Germinal center (tissue), 1 donor: ENCODE results near the gene GBP2.
"Not testable (repeated sequence)": the region's sequence is repeated elsewhere in the genome, so short reads cannot be mapped to it uniquely, and the experiment has no call there.

Experiments
- DNase-seq: peaks from one replicate; pipeline ENCODE4 v3.0.0; 2012; ENCODE audit warnings: mixed read lengths, low spot score

The GBP2 gene

DNA sequence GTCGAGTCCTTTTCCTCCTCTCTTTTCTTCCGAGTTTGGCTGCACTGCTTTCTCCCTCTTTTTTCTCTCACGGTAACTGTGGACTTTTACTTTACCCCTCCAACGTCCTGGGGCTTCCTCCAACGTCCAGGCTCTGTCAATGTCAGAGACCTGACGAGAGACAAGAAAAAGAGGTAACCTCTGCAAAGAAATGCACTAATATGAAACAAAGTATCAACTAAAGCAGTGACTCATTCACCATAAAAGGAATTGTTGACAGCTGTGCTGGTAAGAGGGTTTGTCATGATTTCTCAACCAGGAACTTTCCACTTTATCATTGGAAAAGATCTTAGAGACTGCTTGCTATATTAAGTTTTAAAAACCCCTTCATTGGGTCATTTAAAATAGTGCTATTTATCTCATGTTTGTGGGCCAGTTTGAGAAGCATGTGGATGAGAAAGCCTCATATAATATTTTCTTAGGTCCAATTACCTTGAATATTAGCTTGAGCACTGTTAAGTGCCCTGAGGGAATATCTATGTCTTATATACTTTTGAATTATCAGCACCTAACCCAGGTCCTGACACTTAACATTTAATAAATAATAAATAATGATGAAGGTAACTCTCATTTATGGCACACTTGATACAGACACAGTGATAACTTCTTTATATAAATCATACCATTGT lies at the start of gene GBP2:
GBP2 (minus strand) TSS at position 202 of the 668 bp plus-strand sequence. CDS start 4,148 bp downstream, outside the sequence.
- DNase-seq, result no peak

- DNase-seq, result no peak
These were observed 48.6 kb upstream of the GBP2 start for GRCh38 chr1:89174491-89174890.

DNA sequence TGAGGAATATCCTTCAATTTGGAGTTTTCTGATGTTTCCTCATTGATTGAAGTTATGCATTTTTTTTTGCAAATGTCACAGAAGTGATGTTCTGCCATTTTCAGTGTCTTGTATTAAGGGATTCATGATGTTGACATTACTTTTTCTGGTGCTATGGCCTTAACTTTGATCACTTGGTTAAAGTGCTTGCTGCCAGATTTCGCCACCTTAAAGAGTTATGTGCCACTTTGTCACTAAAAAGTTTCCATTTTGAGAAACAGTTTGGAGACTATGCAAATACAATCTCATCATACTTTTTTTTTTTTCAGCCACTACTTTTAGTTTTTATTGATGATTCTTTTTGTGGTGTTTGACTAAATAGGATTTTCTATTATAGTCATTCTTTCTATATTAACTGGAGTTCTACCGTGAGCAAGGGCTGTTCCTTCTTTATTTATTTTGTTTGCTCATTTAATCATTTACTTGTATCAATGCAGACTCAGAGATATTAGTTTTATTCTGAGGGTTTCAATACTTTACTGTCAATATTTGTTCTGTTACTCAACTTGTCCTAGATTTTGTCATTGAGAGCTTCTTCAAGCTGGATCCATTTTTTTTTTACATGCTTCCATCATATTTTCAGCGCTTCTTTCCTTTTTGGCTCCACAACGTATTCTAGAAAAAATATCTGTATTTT lies 46.7 kb upstream of the GBP2 start:
- no peak for DNase-seq

GRCh38 chr1:89171067-89171438 lies 45.1 kb upstream of the GBP2 start:
- DNase-seq, result no peak

GRCh38 chr1:89170170-89171066 lies 44.5 kb upstream of the GBP2 start:
- no peak for DNase-seq

DNA sequence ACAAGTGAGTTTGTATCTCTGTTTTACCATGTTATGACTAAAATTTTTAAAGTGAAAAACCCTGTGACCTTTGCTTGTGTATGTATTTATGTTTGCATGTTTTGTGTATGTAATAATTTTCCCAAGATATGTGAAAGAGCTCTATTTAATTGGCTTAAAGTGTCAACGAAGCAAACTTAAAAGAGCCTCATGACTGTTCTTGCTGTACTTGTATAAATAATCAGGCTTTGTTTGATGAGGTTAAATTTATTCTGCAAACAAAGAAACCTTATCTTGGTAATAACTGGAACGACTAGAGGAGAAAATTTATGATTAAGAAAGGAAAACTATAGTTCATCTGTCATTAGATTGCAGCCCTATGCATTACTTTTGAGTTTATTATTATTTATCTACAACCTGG lies 43.3 kb upstream of the GBP2 start:
- DNase-seq, result no peak

DNA sequence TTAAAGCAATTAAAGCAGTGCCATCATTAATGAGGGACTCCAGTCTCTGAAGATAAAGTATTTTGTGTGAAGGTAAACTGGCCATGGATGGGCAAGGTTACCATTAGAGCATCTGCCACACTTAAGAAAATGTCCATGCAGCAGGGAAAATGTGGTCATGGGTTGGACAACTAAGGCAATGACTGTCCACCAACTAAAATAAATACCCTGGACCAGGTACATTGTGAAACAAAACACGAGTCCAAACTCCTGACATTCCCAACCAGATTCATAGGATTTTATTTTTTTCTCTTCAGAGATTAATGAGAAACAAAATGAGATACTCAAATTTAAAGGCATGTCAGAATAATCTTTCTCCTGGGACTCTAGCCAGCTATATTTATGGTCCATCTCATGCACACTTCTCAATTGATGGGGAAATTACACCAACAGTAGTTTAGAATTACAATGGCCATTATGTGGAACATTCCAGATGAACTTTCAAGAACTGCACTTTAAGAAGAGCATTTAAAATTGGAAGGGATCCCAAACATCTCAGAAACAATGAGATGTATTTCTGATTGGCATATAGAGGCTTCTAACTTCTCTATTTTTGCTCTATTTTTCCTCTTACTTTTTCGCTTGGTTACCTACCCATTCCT lies 41.8 kb upstream of the GBP2 start:
- no peak for DNase-seq

- no peak for DNase-seq
These were observed 40.8 kb upstream of the GBP2 start for GRCh38 chr1:89166705-89167104.

- no peak for DNase-seq
These were observed 39.9 kb upstream of the GBP2 start for GRCh38 chr1:89165811-89166210.

- no peak for DNase-seq
These were observed 25.1 kb upstream of the GBP2 start for GRCh38 chr1:89151047-89151446.

DNA sequence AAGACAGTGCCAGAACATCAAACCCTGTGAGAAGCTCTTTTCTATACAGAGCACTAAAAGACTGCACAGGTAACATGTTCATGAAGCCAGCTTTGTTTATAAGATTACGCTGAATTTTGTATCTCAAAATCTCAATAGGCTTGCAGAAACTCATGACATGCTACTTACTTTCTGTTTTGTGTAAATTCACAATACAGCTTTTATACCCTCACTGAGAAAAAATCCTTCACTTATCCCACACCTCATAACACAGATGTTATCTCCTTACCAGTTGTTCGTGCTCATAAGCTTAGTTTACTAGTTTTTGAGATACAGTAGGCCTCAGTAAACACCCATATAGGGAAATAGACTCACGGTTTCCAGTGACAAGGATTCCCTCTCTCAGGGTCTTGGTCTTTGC lies 24.1 kb upstream of the GBP2 start:
- DNase-seq, result no peak

DNA sequence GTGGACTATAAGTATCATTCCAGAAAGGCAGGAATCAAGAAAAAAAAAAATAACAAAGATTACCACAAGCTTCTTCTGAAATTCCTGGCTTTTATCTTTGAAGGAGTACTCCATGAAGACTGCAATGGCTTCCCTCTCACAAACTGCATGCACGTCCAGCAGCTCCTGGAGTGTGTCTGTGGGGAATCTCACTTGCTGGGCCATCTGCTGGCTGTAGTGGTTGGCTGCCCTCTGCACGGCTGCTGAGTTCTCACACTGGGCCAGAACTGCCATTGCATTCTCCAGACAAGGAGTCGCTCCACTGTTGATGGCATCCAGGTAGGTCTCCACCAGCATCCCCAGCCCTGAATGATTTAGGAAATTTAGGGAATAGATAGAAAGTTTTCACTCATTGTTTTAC lies 23.3 kb upstream of the GBP2 start:
- DNase-seq, result no peak

DNA sequence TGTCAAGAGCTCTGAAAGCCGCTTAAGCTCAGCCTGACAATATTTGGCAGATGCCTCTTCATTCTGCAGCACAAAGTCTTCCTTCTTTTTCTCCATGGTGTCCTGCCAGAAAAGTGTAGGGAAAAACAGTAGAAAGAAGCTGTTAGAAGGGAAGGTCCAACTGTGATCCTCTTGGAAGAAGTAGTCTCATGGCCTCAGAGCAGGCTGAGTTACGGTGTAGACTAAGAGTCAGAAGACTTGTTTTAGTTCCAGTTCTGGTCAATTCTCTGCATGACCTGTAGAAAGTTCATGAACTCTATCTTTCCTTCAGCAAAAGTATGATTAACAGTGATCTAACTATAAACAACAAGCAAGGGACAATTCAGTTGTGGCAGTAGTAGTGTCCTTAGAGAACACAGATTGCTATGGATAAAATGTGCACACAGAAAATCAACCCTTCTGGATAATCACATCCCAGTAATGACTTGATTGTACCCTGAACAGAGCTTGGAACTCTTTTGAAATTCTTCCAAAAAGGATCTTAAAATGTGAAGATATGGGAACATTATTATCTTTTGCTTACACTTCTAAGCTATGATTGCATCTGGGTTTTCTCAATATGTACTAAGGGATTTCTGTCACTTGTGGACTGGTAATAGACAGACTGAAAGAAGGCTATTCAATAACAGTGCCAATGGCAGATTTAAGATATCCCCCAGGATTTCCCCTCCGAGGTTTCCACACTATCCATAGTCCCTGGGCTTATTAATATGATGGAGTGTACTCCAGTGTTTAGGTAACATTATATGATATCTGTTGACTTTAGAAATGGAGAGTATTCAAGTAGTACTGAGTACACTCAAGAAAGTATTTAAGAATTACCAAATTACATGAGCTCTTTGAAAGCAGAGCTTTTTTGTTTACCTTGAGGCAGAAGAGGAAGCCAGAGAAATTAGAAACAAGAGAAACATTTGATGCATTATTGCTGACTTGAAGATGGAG lies 22.1 kb upstream of the GBP2 start:
- no peak for DNase-seq

DNA sequence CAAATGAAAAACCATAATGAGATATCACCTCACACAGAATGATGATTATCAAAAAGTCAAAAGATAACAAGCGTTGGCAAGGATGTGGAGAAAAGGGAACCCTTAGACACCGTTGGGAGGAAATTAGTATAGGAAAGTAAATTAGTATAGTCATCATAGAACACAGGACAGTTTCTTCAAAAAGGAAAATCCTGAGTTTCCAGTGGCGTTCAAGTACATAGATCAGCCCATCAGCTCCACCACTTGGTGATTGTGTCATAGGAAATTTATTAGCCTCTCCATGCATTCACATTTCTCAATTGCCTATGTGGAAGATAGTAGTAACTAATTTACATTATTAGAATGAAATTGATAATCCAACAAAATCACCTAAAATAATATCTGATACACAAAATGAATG lies 20.8 kb upstream of the GBP2 start:
- DNase-seq, result no peak

DNA sequence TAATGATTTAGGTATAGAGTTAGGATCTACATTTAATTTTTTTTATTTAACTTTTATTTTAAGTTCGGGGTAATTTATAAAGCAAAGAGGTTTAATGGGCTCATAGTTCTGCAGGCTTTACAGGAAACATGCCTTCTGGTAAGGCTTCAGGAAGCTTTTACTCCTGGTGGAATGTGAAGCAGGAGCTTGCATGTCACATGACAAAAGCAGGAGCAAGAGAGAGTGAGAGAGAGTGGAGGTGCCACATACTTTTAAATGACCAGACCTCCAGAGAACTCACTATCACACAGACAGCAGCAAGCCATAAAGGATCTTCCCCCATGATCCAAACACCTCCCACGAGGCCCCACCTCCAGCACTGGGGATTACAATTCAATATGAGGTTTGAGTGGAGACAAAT lies 17.6 kb upstream of the GBP2 start:
- no peak for DNase-seq

DNA sequence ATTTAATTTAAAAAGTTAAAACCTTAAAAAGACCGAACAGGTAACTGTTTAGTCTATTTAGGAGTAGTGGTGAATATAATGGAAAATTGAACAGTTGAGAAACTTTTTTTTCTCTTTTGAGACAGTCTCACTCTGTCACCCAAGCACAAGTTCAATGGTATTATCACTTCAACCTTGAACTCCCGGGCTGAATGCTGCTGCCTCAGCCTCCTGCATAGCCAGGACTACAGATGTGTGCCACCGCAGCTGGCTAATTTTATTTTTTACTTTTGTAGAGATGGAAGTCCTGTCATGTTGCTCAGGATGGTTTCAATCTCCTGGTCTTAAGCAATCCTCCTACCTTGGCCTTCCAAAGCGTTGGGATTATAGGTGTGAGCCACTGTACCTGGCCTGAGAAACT lies 16.2 kb upstream of the GBP2 start:
- DNase-seq, result no peak

GRCh38 chr1:89133747-89134146 lies 7.8 kb upstream of the GBP2 start:
- no peak for DNase-seq

DNA sequence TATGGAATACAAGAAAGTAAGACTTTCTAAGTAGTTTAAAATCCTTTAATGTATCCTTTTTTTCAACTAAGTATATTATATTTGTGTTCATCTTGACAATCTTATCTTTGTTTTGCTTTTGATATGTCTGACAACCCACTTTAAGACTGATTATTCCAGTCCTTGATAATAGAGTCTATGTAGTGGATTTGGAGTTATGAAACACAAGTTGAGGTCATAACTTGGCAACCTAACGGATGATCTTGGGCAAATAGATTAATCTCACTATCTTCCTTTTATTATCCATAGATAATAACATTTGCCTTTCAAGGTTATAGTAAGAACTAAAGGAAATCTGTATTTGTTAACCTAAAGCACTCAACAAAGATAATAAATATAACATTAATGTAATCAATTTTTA lies 4.8 kb upstream of the GBP2 start:
- no peak for DNase-seq

DNA sequence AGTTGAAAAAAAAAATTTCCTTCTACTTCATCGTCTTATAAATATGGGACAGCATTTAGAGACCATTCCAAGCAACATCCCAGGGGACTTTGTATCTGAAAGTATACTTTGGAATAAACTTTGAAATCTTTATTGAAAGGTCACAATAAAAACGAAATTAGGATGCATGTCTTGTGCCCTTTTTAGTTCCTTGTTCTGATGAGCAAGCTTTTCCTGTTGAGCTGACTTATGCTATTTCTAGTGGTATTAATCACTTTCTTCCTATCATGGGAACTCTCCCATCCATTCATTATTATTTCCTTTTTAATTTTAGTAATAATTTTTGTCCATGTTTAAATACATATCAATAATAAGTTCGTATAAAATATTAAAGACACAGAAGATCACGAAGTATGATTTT lies 4.0 kb upstream of the GBP2 start:
- DNase-seq, result no peak

DNA sequence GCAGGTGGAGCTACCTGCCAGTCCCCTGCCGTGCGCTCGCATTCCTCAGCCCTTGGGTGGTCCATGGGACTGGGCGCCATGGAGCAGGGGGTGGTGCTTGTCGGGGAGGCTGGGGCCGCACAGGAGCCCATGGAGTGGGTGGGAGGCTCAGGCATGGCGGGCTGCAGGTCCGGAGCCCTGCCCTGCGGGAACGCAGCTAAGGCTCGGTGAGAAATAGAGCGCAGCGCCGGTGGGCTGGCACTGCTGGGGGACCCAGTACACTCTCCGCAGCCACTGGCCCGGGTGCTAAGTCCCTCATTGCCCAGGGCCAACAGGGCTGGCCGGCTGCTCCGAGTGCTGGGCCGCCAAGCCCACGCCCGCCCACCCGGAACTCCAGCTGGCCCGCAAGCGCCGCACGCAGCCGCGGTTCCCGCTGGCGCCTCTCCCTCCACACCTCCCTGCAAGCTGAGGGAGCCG lies 2.1 kb upstream of the GBP2 start:
- DNase-seq, result not testable (repeated sequence)
